Karpas-422 (cell line): Measurements from ENCODE around the gene CCNDBP1. TPM values are rescaled to one million over a fixed set of nuclear protein-coding genes. Genes with fewer than 3 reads are reported as not detected.
A peak's percentile ranks its signal among the peaks of the same experiment; 100 is the strongest.

ENCODE experiments used
- DNase-seq: peaks from one replicate; pipeline ENCODE4 v3.0.0-alpha.2; 2015
- H2AFZ ChIP-seq: fragments of 200-600 bp; sonication (generic); 2 replicates; pipeline ENCODE4 v1.6.1; 2014; ENCODE audit warnings: antibody characterized with exemption, low read length, mixed read lengths
- H3K27ac ChIP-seq: fragments of 200-600 bp; sonication (generic); 2 replicates; pipeline ENCODE4 v1.5.1; 2014; ENCODE audit warnings: mild to moderate bottlenecking, low read length, moderate library complexity
- H3K27me3 ChIP-seq: fragments of 200-600 bp; sonication (generic); 2 replicates; pipeline ENCODE4 v1.6.1; 2014; ENCODE audit warnings: low read length, mixed read lengths
- H3K36me3 ChIP-seq: fragments of 200-600 bp; sonication (generic); 2 replicates; pipeline ENCODE4 v1.6.1; 2014; ENCODE audit warnings: low read length, mixed read lengths; ENCODE audit not compliant: insufficient read depth
- H3K4me1 ChIP-seq: fragments of 200-600 bp; sonication (generic); 2 replicates; pipeline ENCODE4 v1.6.1; 2014; ENCODE audit warnings: mild to moderate bottlenecking, low read length, mixed read lengths
- H3K4me2 ChIP-seq: fragments of 200-600 bp; sonication (generic); 2 replicates; pipeline ENCODE4 v1.6.1; 2014; ENCODE audit warnings: low read length, low read depth, mild to moderate bottlenecking; ENCODE audit not compliant: poor library complexity, severe bottlenecking
- H3K4me3 ChIP-seq: fragments of 200-600 bp; sonication (generic); 2 replicates; pipeline ENCODE4 v1.5.1; 2014; ENCODE audit warnings: mild to moderate bottlenecking, antibody characterized with exemption, low read length, mixed read lengths
- H3K79me2 ChIP-seq: fragments of 200-600 bp; sonication (generic); 2 replicates; pipeline ENCODE4 v1.6.1; 2014; ENCODE audit warnings: mild to moderate bottlenecking, low read length, mixed read lengths
- H3K9ac ChIP-seq: fragments of 200-600 bp; sonication (generic); 2 replicates; pipeline ENCODE4 v1.6.0; 2014; ENCODE audit warnings: low read length
- H3K9me2 ChIP-seq: fragments of 200-600 bp; sonication (generic), shearing (Covaris generic); replicated peaks from 2 replicates; pipeline ENCODE4 v1.6.0; 2014; ENCODE audit warnings: mild to moderate bottlenecking, low read length, moderate library complexity; ENCODE audit not compliant: insufficient read depth
- H3K9me3 ChIP-seq: fragments of 300-700, 200-600 bp; sonication (generic); 2 replicates; pipeline ENCODE4 v1.6.1; 2014; ENCODE audit warnings: low read length, mixed read lengths
- H4K20me1 ChIP-seq: fragments of 200-600 bp; sonication (generic); 2 replicates; pipeline ENCODE4 v1.6.1; 2014; ENCODE audit warnings: mild to moderate bottlenecking, antibody characterized with exemption, low read length, low read depth; ENCODE audit not compliant: insufficient read depth
- total RNA-seq: library from RNA; depleted of rRNA; stranded (reverse); fragments of >200 nt; shearing (Covaris generic); gene quantifications from 2 replicates; pipeline ENCODE4 v1.2.3, GENCODE V29; 2014; ENCODE audit warnings: low replicate concordance

Gene CCNDBP1
- total RNA-seq, 1 experiment from 2014 or later, result 130 TPM

DNA sequence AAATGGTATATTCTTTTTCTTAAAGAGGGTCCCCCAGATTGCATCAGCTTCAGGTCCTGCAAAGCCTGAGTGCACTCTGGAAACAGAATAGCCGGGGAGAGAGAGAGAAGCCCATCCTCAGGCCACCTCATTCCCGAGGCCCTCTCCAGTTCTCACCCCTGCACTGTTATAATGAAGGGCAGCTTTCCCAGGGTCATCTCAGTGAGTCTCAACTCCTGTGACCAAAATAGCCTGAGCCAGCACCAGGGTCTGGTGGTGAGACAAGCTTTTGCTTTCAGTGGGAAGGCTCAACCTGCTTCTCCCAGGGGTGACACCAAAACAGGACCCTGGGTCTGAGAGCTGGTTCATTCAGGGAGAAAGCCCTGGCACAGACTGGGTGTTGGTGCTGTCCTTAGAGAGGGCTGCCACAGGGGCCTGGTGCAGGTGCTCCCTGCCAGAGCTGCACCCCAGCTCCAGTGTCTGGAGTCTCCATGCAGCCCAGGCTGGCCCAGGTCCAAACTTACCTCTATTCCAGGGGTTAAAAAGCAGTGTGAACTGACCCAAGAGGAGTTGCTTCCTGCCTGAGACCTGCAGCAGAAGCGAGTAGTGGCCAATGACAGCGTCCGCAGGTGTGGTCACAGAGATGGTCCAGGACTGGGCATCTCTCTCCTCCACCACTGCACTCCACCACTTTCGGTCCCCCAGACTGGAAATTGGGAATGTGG is 29.5 kb downstream of the CCNDBP1 start:
- Histone ChIP-seq H3K4me2 (no peak overlapping the region), H3K27me3 (no peaks in the 10 kb centered on the region), H3K79me2 (no peaks in the 10 kb centered on the region), H3K4me1 (peaks cover 4% of the 10 kb centered on the region), H2AFZ (no peak overlapping the region), H3K27ac (no peak overlapping the region), H3K9me2 (no peaks in the 10 kb centered on the region), H3K9ac (no peak overlapping the region), H3K9me3 (no peaks in the 10 kb centered on the region), H3K36me3 (no peaks in the 10 kb centered on the region), H4K20me1 (no peaks in the 10 kb centered on the region), H3K4me3 (no peak overlapping the region)
- no peak for DNase-seq

DNA sequence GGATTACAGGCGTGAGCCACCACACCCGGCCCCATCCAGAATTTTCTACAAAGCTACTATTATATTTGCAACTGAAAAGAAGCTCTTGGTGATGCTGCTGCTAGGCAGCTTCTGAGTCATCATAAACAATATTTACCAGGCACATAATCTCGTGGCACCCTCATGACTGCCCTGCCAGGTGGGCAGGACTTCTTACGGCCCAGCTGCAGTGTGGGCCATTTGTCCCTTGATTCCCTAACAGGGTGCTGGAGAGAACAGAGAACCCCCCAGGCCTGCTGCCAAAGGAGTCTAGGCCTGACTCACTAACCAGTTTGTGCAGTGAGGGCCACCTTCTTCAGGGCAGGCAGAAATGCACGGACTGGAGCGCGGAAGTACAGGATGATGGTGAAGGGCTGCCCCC is 30.8 kb downstream of the CCNDBP1 start:
- H4K20me1 ChIP-seq, result no peaks in the 10 kb centered on the region
- no peak overlapping the region for H2AFZ ChIP-seq
- H3K36me3 ChIP-seq, result no peaks in the 10 kb centered on the region
- no peaks in the 10 kb centered on the region for H3K9me3 ChIP-seq
- no peaks in the 10 kb centered on the region for H3K79me2 ChIP-seq
- H3K27ac ChIP-seq, result no peak overlapping the region
- H3K9ac ChIP-seq, result no peak overlapping the region
- no peak overlapping the region for H3K4me2 ChIP-seq
- H3K4me3 ChIP-seq, result no peak overlapping the region
- DNase-seq, result no peak
- no peaks in the 10 kb centered on the region for H3K27me3 ChIP-seq
- H3K4me1 ChIP-seq, result peaks cover 4% of the 10 kb centered on the region
- no peaks in the 10 kb centered on the region for H3K9me2 ChIP-seq

DNA sequence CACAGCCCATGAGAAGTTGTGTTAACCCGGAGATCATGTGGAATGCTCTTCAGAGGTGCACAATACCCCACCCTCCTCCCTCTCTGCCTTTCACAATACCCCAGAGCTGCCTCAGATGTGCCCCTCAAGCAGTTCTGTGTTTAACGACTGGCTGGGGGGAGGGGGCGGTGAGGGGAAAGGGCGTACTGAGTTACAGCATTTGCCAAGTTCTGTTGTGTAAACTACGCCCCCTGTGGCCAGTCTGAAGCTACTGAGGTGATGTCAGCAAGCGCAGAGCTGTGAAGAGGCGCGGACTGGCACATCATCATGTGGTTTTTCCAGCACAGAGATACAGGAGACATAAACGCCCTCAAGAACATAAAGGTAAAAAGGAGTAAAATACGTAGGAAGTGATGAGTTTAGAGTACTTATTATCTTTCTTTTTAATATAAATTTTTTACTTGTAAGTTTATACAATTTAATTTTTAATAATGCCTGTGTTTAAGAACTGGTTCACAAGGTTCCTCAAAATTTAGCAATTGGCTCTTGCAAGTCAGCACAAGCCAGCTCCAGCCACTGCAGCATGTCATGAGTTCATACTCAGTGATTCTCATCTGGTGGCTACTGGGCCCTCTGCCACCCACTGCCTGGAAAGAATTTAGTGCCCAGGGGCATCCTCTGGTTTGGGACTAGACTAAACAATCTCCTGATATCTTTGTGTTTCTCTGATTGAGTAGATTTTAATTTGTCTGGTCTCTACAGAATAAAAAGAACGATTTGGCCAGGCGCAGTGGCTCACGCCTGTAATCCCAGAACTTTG is 33.9 kb downstream of the CCNDBP1 start:
- peaks cover 4% of the 10 kb centered on the region for H3K4me1 ChIP-seq
- H4K20me1 ChIP-seq, result no peaks in the 10 kb centered on the region
- H3K9me3 ChIP-seq, result no peaks in the 10 kb centered on the region
- H3K4me2 ChIP-seq, result no peak overlapping the region
- H3K27me3 ChIP-seq, result no peaks in the 10 kb centered on the region
- no peaks in the 10 kb centered on the region for H3K9me2 ChIP-seq
- no peak overlapping the region for H3K27ac ChIP-seq
- no peaks in the 10 kb centered on the region for H3K79me2 ChIP-seq
- peak overlapping the region; percentile 41; the same call in 1 of the 2 replicates for H2AFZ ChIP-seq
- peak; percentile 74 for DNase-seq
- H3K36me3 ChIP-seq, result no peaks in the 10 kb centered on the region
- H3K4me3 ChIP-seq, result no peak overlapping the region
- no peak overlapping the region for H3K9ac ChIP-seq

GRCh38 chr15:43219929-43220928 is 35.0 kb downstream of the CCNDBP1 start:
- Histone ChIP-seq H3K9ac (no peak overlapping the region), H3K36me3 (no peaks in the 10 kb centered on the region), H3K4me2 (no peak overlapping the region), H3K27ac (no peak overlapping the region), H3K4me3 (no peak overlapping the region), H3K4me1 (peaks cover 4% of the 10 kb centered on the region), H4K20me1 (no peaks in the 10 kb centered on the region), H3K79me2 (no peaks in the 10 kb centered on the region), H2AFZ (no peak overlapping the region), H3K9me2 (no peaks in the 10 kb centered on the region), H3K27me3 (no peaks in the 10 kb centered on the region), H3K9me3 (no peaks in the 10 kb centered on the region)
- DNase-seq, result no peak

DNA sequence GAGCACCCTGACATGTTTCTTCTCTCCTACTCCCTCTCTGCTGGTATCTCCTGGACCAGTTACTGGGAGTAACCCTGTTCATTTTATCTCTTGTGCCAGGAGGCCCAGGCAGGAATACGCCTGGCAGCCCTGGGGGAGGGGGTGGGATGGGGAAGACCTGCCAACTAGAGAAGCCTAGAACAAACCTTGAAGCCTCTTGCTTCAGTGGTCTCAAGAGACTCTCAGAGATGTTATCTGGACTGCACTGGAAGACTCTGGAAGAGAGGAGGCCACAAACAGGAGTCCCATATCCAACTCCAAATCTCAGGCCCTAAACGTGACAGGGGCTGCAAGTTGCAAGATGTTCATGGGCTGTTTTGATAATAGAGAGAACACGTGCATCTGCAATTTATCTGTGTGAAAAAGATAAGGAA is 35.8 kb downstream of the CCNDBP1 start, which contains the start of gene EPB42:
Gene EPB42 (minus strand): TSS at position 28 of the 413 bp plus-strand sequence. CDS start 193 bp downstream, outside the sequence.
- no peaks in the 10 kb centered on the region for H3K36me3 ChIP-seq
- H2AFZ ChIP-seq, result no peak within 1 kb of the TSS
- H3K4me3 ChIP-seq, result no peak within 1 kb of the TSS
- H3K9ac ChIP-seq, result no peak within 1 kb of the TSS
- H3K9me3 ChIP-seq, result no peaks in the 10 kb centered on the region
- no peak within 1 kb of the TSS for H3K4me2 ChIP-seq
- no peaks in the 10 kb centered on the region for H3K27me3 ChIP-seq
- DNase-seq, result no peak
- H4K20me1 ChIP-seq, result no peaks in the 10 kb centered on the region
- H3K4me1 ChIP-seq, result peaks cover 6% of the 10 kb centered on the region
- H3K9me2 ChIP-seq, result no peaks in the 10 kb centered on the region
- no peak within 1 kb of the TSS for H3K27ac ChIP-seq
- no peaks in the 10 kb centered on the region for H3K79me2 ChIP-seq

- H2AFZ ChIP-seq, result no peak overlapping the region
Observed at GRCh38 chr15:43221422-43221821, 36.2 kb downstream of the CCNDBP1 start.

DNA sequence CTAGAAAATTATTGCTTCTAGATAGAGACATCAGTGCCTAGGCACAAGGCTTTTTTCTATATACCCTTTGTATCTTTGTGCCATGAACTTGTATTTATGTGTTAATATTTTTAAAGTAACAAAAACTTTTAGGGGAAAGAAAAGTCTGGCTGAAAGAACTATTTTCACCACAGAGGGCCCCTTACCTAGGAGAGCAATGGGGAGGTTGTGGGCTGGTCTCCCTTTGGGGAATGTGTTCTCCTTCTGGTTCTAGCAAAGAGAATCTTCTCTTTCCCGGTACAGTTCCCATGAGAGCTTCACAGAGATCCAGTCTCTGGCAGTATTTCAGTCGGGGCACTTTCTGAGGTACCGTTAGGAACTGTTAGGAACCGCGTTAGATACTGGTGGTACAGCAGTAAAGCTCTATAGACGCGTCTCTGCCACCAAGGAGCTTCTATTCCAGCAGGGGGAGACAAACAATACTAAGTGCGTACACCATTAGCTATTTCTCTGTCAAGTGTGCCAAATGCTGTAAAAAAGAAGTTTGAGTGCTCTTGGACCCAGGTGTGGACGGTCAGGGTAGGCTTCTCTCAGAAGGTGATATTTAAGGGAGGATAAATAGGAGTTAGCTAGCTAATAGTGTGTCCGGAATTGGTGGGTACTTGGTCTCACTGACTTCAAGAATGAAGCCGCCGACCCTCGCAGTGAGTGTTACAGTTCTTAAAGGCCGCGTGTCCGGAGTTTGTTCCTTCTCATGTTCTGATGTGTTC is 40.2 kb downstream of the CCNDBP1 start:
- peak overlapping the region; percentile 64; the same call in 1 of the 2 replicates for H2AFZ ChIP-seq
- no peaks in the 10 kb centered on the region for H3K9me3 ChIP-seq
- no peaks in the 10 kb centered on the region for H3K79me2 ChIP-seq

More at GRCh38 chr15:43221422-43221821, 36.2 kb downstream of the CCNDBP1 start:
- Histone ChIP-seq H3K9me3 (no peaks in the 10 kb centered on the region), H3K36me3 (no peaks in the 10 kb centered on the region), H3K27ac (no peak overlapping the region), H3K9me2 (no peaks in the 10 kb centered on the region), H3K4me3 (no peak overlapping the region), H3K79me2 (no peaks in the 10 kb centered on the region), H4K20me1 (no peaks in the 10 kb centered on the region), H3K4me1 (peaks cover 6% of the 10 kb centered on the region), H3K27me3 (no peaks in the 10 kb centered on the region), H3K9ac (no peak overlapping the region), H3K4me2 (no peak overlapping the region)
- no peak for DNase-seq

More for the DNA sequence above, 40.2 kb downstream of the CCNDBP1 start:
- H3K9me2 ChIP-seq, result no peaks in the 10 kb centered on the region
- no peak overlapping the region for H3K4me3 ChIP-seq
- H3K36me3 ChIP-seq, result no peaks in the 10 kb centered on the region
- peaks cover 2% of the 10 kb centered on the region; the same call in 1 of the 2 replicates for H3K4me1 ChIP-seq
- H3K27me3 ChIP-seq, result no peaks in the 10 kb centered on the region
- H4K20me1 ChIP-seq, result no peaks in the 10 kb centered on the region
- H3K27ac ChIP-seq, result no peak overlapping the region
- peak; percentile 91 for DNase-seq
- H3K4me2 ChIP-seq, result no peak overlapping the region
- no peak overlapping the region for H3K9ac ChIP-seq
